DMS79 treated with DMSO at 0.1 percent for 48 hours (cell line): ENCODE data around the gene PSMB2.
"Not testable (repeated sequence)": the region's sequence is repeated elsewhere in the genome, so short reads cannot be mapped to it uniquely, and the experiment has no call there.

Experiments used
- DNase-seq: peaks from one replicate; lab custom pipeline; 2025; lab: John Stamatoyannopoulos, UW

PSMB2 gene

GRCh38 chr1:35592991-35593769, 48.1 kb downstream of the PSMB2 start:
- DNase-seq = no peak

GRCh38 chr1:35591211-35591610, 50.1 kb downstream of the PSMB2 start:
- no peak for DNase-seq

- DNase-seq = no peak
Measured at GRCh38 chr1:35590476-35591040, 50.8 kb downstream of the PSMB2 start.

GRCh38 chr1:35589516-35590427, 51.6 kb downstream of the PSMB2 start:
- DNase-seq = no peak

GRCh38 chr1:35588197-35588910, 53.0 kb downstream of the PSMB2 start:
- DNase-seq = no peak

- DNase-seq = no peak
Measured at GRCh38 chr1:35587736-35588135, 53.6 kb downstream of the PSMB2 start.

- DNase-seq = no peak
Measured at GRCh38 chr1:35586808-35587207, 54.5 kb downstream of the PSMB2 start.

- not testable (repeated sequence) for DNase-seq
Measured at GRCh38 chr1:35585805-35586204, 55.5 kb downstream of the PSMB2 start.

GRCh38 chr1:35585281-35585680, 56.0 kb downstream of the PSMB2 start:
- DNase-seq = no peak

GRCh38 chr1:35581621-35582020, 59.7 kb downstream of the PSMB2 start:
- DNase-seq = not testable (repeated sequence)

GRCh38 chr1:35580949-35581388, 60.4 kb downstream of the PSMB2 start:
- DNase-seq = no peak

GRCh38 chr1:35577071-35577998, 64.0 kb downstream of the PSMB2 start:
- no peak for DNase-seq

GRCh38 chr1:35576766-35577070, 64.6 kb downstream of the PSMB2 start:
- not testable (repeated sequence) for DNase-seq

GRCh38 chr1:35576061-35576765, 65.1 kb downstream of the PSMB2 start:
- no peak for DNase-seq

GRCh38 chr1:35575416-35575958, 65.8 kb downstream of the PSMB2 start:
- no peak for DNase-seq

- DNase-seq = no peak
Measured at GRCh38 chr1:35574655-35575415, 66.5 kb downstream of the PSMB2 start.

- no peak for DNase-seq
Measured at GRCh38 chr1:35574125-35574654, 67.1 kb downstream of the PSMB2 start.

- DNase-seq = peak; percentile 55
Measured at GRCh38 chr1:35573198-35574124, 67.9 kb downstream of the PSMB2 start, which contains the start of gene TFAP2E. TFAP2E (plus strand) TSS chr1:35573314; CDS start chr1:35573578, 264 bp downstream.
